NAMALWA (cell line): ENCODE data around the gene MED12.
A peak's percentile ranks its signal among the peaks of the same experiment; 100 is the strongest.

Source experiments
- DNase-seq: peaks from one replicate; pipeline ENCODE4 v3.0.0-alpha.2; 2015; ENCODE audit warnings: low spot score

MED12 gene

DNA sequence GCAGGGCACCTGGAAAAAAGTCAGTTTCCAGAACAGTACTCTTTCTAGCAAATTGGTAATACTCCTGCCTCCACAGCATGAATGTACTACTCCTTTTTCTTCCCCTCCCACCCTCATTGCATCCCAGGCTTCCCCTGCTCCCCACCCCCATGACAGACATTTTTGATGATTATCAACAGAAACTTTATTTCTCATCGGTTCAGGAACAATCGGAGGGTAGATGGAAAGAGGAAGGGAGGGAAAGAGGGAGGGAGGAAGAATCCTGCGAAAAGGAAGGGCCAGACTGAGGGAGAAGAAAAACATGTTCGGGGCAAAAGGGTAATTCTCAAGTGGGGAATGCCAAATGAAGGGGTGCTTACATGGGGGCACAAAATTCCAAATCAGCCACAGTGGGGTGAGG is 11.2 kb upstream of the MED12 start:
- DNase-seq, result no peak

DNA sequence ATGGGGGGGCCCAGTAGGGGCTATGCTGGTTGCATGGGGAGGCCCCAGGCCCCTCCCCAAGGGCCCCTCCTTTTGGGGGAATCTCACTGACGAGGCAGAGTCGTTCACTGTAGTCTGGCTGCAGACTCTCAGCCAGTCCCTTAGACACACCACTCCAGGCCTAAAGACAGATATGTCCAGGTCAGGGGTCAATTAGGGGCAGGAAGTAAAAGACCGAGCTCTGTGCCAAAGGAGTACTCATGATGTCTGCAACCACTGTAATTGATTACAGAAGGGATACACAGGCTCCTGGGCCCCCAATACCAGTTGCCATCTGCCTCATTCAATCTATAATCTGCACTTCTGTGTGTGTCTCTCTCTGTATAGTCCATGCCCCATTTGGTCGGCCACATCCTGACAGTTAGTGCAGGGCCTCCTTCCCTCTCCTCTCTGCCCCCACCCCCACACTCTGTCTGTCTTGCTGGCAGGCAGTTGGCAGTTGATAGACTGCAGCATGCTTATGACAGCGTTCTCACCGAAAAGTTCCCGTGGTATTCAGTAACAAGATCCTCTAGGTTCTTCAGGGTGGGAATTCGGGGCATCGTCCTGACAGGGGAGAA is 10.5 kb upstream of the MED12 start:
- no peak for DNase-seq

DNA sequence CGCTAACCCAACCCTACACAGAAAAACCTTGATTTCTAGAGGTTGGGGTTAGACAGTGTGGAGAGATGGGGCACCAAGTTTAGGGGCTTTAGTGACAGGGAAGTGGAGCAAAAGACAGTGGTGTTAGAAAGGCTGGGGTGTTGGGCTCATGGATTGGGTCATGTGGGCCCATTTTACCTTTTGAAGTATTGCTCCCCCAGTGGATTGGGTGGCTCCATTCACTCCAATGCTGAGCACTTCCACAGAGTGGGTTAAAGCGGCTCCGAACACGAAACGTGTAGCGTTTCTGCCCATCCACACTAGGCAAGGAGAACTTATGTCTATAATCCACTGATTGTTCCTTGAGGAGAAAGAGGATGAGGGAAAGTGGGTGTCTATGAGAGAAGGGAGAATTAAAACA is 9.3 kb upstream of the MED12 start:
- DNase-seq, result no peak

DNA sequence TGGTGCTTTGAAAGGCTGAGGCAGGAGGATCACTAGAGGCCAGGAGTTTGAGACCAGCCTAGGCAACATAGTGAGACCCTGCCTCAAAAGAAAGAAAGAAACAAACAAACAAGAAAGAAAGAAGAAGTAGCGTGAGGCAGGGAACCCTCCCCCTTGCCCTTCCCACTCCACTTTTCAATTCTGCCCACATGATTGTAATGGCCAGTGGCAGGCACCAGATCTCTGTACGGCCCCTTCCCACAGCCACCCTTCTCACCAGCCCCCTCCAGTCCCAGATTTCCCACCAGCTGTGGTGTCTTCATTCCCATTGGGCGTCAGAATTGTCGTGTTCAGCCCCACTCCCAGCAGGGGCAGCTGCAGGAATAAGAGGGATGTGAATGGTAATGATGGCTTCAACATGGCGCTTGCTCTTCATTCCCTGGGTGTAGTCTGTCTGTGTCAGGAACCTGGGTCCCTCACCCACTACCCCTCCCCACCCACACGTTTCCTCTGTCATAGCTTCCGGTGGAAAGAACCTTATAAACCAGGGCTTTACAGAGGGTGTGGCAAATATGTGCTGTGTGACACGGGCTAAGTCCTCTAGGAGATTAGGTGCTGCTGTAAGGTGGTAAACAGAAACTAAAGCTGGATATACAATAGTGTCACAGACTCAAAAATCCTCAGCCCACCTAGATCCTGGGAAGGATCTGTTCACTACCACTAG is 7.1 kb upstream of the MED12 start, which contains the start of gene IL2RG:
TSS of gene IL2RG (minus strand) at position 437 of the 703 bp plus-strand sequence. CDS start at position 399, 38 bp downstream.
- peak; percentile 86 for DNase-seq

DNA sequence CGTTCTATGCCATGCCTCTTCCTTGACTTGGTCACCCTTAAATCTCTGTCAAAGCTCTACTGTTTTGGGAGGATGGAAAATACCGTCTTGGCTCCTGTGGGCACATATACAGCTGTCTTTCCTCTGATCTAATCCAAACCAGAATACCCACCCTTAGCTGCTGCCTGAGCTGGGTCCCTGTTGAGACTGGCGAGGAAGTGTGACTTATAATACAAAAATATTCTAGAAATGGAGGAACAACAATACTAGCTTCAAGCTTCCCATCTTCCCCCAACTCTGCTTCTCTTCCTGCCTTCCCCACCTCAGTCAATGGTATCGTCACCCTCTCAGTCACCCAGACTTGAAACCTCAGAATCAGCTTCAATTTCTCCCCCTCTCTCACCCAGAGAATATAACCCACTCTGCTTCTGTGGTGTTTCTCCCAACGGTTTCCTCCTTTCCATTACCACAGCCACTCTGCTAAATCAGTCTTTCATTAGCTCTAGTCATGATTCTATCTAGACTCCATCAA is 6.4 kb upstream of the MED12 start:
- DNase-seq, result no peak

DNA sequence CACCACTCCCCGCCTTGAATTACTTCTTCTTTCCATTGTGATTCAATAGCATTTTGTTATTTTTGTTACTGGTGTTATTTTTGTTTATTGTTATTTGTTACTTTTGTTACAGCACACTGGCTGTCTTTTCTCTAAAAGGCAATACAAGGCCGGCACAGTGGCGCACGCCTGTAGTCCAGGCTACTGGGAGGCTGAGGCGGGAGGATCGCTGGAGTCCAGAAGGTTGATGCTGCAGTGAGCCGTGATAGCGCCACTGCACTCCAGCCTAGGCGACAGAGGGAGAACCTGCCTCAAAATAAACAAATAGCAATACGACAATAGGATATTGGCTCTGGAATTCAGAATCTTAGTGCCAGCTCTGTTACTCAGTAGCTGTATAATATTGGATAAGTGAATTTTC is 1.0 kb upstream of the MED12 start:
- no peak for DNase-seq

DNA sequence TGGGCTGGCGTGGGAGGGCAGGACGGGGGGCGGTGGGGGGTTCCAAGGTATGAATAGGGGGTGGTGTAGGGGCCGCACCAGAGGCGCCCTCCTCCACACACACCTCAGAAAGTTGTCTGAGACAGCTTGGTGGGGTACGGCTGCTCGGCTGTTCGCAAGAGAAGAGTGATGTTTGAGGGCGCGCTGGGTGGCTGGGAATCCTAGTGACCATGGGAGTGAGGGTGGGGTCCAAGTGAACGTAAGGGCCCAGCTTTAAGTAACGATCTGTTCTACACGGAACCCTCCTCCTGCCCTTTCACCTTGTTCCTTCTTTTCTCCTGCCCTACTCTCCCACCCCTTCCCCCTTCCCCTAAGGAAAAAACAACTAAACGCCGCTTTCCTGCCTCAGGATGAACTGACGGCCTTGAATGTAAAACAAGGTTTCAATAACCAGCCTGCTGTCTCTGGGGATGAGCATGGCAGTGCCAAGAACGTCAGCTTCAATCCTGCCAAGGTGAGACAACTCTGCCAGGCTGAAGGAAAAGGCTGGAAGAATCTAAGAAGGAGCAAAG is 664 bp downstream of the MED12 start:
- DNase-seq, result no peak

DNA sequence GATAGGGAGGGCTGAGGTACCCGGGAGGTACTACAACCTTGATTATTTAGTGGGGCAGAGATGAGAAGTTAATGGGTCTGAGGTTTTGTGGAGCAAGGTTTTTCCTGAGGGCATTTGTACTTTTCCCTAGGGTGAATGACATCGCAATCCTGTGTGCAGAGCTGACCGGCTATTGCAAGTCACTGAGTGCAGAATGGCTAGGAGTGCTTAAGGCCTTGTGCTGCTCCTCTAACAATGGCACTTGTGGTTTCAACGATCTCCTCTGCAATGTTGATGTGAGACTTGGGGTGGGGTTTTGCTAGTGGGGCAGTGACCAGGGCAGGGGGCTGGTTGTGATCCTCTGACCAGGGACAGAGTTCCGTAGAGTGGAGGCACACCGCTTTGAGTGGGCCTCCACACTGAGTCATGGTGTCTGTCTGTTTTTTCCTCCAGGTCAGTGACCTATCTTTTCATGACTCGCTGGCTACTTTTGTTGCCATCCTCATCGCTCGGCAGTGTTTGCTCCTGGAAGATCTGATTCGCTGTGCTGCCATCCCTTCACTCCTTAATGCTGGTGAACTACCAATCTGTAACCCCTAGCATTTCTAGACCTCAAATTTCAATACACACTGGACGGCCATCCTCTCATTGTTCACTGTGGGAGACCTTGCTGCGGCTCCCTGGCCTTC is 9.9 kb downstream of the MED12 start:
- DNase-seq, result no peak

DNA sequence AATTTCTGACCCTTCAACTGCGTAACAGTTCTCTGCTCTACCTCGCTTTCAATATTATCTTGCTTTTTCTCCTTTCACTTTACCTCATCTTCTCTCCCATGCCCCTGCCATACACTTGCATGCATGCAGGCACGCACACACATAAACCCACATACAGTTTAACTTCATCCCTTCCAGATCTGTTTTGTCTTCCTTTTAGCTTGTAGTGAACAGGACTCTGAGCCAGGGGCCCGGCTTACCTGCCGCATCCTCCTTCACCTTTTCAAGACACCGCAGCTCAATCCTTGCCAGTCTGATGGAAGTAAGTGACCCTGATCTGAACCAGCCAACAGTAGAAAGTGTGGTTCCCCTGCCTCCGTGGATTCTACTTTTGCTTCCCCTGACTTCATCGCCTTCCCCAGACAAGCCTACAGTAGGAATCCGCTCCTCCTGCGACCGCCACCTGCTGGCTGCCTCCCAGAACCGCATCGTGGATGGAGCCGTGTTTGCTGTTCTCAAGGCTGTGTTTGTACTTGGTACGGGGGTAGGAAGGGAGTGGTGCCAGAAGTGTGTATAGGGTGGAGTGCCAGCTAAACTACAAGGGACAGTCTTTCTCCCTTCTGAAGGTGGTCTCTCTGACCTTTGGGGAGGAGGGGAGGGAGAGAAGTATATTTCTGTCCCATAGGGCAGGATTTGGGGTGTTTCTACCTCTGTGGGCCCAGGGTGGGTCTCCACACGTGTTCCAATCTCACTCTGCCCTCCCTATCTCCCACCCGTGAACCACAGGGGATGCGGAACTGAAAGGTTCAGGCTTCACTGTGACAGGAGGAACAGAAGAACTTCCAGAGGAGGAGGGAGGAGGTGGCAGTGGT is 10.7 kb downstream of the MED12 start:
- DNase-seq, result peak; percentile 68

DNA sequence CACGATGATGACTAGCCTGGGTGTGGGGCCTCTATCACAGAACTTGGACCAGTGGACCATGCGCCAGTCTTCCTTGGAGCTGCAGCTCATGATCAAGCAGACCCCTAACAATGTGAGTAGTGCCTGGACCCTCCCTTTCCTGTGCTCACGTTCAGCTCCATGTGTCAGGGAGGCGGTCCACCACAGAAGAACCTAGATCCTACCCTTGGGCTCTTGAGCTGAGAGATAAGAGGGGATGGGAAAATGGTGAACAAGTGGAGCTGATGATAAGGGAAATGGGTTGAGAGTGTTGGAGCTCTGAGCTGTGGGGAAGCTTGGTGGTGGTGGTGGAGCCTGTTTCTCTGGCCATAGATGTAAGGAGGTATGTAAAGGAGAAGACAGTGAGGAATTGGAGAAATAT is 13.1 kb downstream of the MED12 start:
- no peak for DNase-seq

DNA sequence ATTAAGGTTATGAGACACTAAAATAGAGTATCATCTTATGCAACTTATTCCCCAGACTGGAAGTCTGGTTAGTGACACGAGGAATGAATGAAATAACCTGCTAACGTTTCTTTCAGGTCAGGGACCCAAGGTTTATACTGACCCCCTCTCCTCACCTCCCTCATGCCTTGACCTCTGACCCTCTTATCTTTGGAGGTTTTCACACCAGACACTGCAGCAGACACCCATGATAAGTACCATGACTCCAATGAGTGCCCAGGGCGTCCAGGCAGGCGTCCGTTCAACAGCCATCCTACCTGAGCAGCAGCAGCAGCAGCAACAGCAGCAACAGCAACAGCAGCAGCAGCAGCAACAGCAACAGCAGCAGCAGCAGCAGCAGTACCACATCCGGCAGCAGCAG is 22.0 kb downstream of the MED12 start:
- no peak for DNase-seq

DNA sequence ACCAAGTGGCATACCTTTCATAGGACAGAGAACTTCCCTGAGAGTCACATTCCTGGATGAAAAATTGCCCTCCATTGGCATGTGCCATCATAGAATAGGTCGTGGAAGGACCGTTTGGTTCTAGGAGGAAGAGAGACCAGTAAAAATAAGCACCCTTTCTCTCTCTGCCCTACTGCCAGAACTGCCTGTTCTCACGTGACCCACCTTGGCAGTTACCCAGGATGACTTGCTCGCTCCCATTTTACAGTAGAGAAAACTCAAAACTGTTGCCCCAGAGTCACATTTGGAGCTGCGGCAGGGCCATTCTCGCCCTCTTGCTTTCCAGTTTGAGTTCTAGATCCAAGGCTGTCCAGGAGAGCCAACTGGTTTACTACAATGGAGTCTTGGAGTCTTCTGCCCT is 25.1 kb downstream of the MED12 start:
- DNase-seq, result no peak

DNA sequence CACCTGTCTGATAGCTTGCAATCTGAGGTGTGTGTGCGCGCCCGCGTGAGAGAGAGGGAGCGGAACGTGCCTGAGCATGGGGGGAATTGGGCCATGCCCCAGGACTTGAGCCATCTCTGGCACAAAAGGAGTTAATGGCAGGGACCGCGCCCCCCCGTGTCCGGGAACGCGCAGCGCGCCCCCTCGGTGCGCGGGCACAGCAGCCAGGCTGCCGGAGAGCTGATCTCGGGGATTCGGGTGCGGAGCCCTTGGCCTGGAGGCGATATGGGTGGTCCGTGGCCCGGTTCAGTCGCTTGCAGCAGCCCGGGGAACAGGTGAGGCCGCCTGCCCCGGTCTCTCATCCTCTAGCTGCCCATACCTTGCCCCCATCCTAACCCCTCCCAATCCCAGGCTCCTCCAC is 26.3 kb downstream of the MED12 start, which contains the start of gene NLGN3:
TSS of gene NLGN3 (plus strand) at position 191 of the 400 bp plus-strand sequence. CDS start 2,909 bp downstream, outside the sequence.
- DNase-seq, result no peak

DNA sequence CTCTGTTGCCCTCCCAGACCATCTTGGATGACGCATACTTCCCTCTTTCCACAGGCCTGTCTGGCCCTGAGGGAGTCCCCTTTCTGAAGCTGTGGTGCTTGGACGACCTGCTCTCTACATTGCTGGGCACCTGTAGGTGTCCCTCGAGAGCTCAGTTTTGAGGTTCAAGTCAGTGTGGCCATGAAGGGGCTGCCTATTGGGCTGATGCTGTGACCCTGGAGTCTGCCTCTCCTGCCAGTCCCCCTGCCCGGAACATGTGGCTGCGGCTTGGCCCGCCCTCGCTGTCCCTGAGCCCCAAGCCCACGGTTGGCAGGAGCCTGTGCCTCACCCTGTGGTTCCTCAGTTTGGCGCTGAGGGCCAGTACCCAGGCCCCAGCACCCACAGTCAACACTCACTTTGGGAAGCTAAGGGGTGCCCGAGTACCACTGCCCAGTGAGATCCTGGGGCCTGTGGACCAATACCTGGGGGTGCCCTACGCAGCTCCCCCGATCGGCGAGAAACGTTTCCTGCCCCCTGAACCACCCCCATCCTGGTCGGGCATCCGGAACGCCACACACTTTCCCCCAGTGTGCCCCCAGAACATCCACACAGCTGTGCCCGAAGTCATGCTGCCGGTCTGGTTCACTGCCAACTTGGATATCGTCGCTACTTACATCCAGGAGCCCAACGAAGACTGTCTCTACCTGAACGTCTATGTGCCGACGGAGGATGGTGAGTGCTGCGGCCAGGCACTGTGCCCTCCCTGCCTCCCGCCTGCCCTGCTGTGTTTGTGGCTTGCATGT is 29.3 kb downstream of the MED12 start:
- DNase-seq, result no peak

DNA sequence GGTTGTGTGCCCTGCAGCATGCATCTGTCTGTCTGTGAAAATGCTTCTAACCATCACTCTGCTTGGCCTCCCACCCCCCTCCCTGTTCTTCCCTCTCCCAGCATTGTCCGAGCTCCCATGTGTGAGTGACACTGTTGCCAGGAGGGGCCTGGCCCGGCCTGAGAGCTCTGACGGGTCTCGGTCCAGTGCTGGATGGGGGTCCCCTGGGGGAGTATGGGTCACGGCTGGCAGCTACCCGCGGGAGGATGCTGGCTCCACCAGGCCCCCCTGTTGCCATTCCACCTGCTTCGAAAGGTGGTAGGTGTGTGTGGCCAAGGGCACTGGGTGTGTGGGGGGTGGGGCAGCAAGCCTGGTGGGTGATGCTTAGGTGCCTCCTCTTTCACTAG is 29.9 kb downstream of the MED12 start:
- DNase-seq, result no peak

DNA sequence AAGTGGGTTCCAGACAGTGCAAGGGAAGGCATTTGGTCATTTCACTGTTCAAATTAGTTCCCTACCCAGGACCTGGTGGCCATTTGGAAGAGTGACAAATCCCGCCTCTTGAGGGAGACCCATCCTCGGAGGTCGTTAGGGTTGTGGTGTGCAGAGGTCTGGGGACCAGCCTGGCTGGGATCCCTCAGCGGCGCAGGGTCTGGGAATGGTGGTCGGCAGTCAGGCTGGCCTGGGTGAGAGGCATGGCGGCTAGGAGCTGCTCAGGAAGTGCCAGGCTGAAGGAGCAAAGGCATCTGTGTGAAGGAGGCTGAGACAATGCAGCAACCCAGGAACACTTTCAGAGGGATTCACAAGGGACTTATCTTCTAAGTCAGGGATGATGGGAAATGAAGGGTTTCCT is 33.0 kb downstream of the MED12 start:
- DNase-seq, result no peak

DNA sequence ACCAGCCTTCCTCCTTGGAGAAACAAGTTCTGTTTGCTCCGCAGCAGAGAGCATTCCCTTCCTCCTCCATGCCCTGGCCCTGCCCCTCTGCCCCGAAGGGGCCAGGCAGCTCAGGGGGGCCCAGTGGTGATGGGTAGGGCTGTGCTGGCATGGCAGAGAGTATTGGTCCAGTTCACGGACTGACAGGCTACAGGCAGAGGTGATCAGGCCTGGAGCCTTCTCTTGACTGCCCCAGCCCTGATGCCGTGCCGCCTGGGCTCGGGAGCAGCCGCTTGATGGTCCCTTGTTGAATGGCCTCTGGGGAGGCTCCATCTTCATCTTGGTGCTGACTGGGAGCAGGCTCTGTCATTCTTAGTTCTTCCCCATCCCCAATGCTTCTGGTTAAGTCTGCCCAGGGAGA is 35.8 kb downstream of the MED12 start:
- DNase-seq, result no peak

DNA sequence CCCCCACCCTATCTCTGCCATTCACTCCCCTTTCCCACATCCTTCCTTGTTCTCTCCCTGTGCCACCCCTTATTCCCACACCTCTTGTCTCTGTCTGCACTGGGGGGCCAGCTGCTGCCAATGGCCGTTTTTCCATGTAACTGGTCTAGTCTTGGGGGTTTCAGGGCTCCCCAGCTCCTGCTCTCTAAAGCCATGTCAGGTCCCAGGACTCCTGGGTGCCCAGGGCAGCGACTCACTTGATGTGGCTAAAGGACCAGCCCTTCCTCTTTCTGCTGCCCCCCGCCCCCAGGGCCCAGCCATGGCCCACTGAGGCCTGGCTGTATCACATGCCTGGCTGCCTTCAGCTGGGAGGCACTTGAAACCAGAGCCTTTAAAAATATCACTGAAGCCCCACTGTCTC is 36.2 kb downstream of the MED12 start:
- no peak for DNase-seq

DNA sequence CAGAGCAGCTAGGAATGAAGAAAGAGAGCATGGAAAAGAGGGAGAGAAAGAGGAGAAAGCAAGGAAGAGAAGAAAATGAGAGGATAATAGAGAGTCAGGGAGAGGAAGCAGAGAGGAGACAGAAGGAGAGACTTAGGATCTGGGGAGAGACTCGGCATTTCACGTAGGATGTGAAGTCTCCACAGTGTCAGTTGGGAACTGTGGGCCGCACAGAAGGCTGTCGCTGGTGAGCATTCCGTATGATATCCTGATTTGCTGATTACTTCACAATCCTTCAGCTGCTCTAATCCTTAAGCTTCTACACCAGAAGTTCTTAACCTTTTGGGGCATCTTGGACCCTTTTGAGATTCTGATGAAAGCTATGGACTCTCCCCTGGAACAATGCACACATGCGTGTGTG is 40.2 kb downstream of the MED12 start:
- DNase-seq, result no peak

DNA sequence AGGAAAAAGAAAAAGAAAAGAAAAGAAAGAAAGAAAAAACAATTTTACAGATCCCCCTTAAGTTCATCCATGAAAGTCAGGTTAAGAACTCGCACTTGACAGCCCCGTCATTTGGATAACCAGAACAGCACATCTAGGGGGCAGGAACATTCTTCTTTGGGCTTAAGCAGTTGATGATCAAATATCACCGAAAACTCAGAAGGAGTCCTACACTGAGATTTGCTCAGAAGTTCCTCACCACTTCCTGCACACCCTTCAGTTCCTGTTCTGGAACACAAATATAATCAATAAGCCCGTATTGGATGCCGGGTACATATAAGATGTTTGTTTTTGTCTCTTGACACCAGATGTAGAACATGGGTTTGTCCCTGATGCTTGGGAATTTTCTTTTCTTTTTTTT is 40.9 kb downstream of the MED12 start:
- DNase-seq, result no peak

DNA sequence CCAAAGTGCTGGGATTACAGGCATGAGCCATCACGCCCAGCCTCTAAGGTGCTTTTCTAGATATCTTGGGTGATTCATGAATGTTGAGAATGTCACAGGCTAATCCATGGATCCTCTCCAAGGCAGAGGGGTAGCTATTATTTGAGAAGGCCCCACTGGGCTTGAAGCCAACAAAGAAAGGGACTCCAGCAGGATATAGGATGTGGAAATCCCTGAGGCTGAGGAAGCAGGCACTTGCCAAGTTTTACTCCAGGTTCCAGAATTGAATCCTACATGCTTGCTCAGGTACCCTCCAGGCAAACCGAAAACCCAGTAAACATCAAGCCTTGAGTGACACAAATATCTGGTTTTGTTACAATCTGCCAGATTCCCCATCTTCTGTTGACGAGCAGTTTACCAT is 42.1 kb downstream of the MED12 start:
- no peak for DNase-seq
